DLD1 (cell line): ENCODE measurements around the gene IL24.
"Not testable (repeated sequence)": the region's sequence is repeated elsewhere in the genome, so short reads cannot be mapped to it uniquely, and the experiment has no call there.

Experiments used
- in situ Hi-C: cut with HindIII; loops from 2 replicates; pipeline ENCODE4 v1.10.0; 2017; ENCODE audit warnings: low sequenced_read_pairs

Gene IL24

DNA sequence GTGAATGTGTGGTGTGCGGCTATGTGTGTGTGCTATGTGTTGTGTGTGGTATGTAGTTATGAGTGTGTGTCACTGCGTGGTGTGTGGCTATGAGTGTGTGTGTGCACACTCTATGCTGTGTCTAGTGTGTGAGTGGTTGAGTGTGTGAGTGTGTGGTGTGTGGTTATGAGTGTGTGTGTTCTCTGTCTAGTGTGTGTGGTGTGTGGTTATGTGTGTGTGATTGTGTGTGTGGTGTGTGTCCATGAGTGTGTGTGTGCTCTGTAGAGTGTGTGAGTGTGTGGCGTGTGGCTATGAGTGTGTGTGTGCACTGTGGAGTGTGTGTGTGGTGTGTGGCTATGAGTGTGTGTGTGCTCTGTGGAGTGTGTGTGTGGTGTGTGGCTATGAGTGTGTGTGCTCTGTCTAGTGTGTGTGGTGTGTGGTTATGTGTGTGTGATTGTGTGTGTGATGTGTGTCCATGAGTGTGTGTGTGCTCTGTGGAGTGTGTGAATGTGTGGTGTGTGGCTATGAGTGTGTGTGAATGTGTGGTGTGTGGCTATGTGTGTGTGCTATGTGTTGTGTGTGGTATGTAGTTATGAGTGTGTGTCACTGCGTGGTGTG lies 26.8 kb downstream of the IL24 start:
- in situ Hi-C loops = not testable (repeated sequence)

DNA sequence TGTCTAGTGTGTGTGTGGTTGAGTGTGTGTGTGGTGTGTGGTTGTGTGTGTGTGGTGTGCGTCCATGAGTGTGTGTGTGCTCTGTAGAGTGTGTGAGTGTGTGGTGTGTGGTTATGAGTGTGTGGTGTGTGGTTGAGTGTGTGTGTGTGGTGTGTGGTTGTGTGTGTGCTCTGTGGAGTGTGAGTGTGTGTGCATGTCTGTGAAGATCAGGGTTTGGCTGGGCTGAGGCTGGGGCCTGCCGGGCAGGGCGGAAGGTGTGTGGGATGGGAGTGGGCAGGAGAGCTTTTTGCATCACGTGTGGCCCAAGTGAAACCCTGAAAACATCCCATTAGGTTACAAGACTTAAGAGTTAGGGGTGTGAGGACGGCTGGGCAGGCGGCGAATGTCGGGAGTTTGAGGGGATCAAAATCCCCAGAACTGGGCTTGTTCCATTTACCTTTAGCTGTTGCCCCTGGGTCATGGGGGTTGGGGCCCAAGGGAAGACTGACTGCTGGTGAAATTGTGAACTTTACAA lies 27.4 kb downstream of the IL24 start:
- in situ Hi-C loops = no loop called here

DNA sequence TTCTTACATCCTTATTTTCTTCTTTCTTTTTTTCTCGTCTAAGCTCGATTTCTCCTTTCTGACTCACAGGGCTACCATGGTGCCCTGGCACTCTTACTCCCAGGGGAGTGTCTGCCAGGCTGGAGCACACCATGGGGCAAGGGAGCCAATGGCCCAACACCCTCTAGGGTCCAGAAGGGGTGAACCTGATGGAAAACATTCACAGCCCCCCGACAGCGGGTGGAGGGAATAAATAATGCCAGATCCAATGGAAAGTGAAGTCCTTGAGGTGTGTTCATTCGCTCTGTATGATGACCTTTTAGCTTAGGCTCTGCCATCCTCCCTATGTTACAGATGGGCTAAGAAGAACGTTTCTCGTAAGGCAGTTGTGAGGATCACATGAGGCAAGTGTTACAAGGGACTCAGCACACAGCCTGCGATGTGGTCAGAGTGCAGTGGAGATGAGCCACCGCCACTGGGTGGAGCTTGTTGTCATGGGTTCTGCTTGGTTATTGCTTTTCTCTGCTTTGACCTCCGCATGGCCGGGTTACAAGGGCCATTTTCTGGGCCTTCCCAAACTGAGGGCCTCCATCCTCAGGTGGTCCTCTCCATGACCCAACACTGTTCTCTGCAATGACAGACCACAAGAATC lies 28.0 kb downstream of the IL24 start:
- in situ Hi-C loops = no loop called here

DNA sequence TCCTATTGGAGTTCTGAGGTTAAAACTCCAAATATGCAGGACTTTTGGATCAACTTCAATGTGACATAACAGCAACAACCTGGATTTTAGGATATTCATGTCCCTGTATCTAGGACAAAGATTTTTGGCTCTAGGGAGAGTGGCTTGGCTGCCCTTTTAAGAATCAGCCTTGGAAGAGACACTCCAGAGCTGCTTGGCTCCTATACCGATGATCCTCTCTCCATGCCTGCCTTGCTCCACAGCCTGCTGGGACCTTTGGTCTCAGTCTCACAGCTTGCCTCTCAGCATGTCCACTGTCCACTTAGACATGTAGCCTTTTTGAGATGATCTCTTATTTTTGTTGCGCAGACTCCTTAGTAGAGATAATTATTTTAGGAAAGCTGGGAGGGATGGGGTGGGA lies 29.0 kb downstream of the IL24 start:
- in situ Hi-C loops = no loop called here

DNA sequence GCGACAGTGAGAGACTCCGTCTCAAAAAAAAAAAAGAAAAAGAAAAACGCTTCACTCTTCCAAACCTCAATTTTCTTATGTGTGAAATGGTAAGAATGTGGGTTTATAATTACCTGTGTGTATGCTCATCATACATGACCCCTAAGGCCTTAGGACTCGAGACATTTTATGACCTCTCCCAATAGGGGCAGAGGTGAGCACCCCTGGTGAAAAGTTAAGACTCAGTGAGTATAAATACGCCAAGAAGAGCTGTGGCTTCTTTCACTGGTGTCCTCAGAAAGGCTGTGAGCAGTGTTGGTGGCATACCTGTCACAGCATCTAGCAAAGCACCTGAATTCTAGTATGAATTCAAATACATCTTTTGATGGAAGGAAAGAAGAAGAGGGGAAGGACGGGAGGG lies 32.3 kb downstream of the IL24 start:
- in situ Hi-C loops = no loop called here

DNA sequence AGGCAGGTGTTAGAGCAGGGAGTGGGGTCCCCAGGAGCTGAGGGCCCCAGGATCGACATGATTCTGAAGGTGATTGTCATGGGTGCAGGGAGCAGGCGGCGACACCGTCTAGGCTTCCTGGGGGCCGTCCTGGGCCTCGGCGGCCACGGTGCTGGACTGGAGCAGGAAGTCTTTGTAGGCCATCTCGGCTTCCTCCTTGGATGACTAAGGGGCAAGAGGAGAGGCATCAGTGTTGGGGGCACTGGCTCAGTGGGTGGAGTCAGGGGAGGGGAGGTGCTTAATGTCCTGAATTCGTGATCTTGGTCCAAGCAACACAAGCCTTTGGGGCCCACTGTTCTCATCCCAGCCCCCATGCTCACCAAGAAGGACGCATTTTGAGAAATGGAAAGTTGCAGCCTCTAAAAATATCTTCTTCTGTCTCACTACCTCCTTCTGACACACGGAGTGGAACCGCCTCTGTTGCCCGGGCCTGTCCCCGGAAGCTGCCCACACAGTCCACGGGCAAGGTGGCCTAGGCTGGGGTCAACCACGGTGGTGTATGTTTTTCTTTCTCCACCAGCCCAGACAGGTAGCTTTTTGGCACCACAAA lies 33.1 kb downstream of the IL24 start:
- in situ Hi-C loops = no loop called here

DNA sequence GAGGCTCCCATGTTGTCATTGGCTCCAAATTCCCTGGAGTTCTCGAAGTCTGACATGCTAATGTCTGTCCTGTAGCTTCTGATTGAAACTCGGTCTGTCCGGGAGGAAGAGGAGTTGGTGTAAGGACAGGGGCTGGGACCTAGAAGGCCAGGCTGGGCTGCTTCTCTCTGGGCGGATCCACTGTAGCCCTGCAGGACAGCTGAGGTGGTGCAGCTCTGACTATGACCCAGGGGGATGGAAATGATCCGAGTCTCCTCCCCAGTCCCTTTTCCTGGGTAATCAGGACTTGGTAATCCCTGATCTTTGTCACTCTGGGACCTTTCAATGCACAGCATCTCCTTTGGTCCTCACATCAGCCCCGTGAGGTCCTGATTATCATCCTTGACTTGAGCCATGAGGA lies 34.5 kb downstream of the IL24 start:
- in situ Hi-C loops = no loop called here

DNA sequence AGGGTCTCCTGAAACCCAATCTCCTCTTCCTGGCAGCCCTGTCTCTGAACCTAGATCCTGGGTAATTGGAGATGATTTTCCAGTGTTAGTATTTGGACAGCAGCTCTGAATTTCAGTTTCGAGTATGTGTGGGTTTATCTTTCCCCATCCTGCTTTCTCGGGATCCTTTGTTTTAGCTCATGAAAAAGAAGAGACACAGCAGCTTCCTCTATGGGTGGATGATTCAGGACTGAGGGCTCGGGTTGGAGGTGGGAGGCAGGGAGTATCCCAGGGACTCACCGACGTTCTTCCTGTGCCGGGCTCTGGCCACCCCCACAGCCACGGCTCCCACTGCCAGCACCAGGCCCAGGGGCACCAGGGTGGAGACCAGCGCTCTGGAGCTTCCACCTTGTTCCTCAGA lies 34.9 kb downstream of the IL24 start:
- in situ Hi-C loops = no loop called here

DNA sequence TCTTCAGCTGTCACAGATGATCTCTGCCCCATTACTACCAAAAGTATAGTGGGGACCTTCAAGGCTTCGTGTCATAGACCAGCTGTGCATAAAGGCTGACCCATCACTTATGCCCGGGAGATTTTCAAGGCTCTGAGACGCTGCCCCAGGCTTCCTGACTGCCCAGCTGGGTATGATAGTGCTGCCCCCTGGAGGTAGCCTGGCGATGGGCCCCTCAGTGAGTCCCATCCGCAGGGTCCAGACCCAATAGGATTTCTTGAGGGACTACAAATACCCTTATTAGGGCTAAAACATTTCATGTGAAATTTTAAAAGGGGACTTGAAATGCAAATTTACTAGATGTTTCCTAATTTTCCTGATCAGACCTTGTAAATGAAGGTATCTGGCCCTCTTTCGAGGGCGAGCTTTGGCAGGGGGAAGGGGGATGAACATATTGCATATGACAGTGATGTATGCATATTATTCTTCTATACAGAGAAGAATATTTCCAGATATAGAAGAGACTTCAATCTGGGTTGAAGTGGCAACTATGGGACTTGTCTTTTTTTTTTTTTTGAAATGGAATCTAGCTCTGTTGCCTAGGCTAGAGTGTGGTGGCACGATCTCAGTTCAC lies 36.2 kb downstream of the IL24 start:
- in situ Hi-C loops = no loop called here

DNA sequence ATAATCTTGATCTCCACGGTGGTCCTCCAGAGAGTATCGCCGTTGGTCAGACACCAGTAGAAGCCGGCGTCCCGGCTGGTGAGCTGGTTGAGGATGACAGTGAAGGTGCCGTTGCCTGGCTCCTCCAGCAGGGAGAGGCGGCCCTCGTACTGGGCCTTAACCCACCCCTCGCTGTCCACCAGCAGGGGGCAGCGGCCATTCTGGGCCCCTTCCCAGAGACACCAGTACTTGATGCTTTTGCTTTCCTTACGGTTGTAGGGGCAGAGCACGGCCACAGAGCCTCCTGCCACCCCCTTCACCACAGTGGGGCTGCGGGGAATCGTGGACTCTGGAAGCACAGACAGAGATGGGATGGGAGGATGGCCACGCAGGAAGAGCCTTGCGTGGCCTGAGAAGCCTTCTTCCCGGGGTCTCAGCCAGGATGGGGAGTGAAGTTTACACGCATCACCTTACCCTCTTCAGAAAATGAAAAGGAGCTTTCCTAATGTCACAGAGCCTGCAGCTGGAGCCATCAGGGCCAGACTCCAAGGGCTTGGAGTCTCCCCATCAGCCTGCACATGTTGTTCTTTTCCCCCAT lies 38.3 kb downstream of the IL24 start:
- in situ Hi-C loops = no loop called here

DNA sequence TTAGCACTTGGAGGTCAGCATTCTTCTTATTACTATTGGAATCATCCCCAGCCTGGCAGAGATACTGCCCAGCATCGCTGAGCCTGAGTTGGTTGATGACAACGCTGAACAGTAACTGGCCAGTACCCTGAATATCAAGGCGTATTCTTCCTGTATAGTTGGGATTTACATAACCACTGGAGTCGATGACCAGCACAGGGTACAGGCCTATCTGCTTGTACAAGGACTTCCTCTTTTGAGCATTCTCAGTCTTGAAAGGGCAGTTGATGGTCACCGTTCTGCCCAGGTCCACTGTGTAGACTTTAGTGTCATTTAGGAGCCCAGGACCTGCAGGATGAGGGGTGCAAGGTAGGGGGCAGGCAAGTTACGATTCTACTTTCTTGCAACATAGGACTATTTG lies 40.2 kb downstream of the IL24 start:
- in situ Hi-C loops = no loop called here

DNA sequence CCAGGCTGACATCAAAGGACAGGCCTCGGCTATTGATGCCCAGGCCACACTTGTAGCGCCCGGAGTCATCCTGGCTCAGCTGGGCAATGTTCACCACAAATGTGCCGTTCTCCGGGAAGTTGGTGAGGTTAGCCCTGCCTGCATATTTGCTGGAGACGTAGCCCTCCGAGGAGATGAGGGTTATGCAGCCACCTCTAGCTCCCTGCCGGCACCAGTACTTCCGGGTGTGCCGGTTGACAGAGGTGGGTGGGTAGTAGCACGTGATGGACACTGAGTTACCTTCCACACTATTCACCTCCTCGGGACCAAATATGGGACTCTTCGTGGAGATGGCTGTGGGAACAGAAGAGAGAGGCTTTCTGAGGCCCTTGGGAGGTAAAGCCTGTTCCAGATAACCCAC lies 41.9 kb downstream of the IL24 start:
- in situ Hi-C loops = no loop called here

DNA sequence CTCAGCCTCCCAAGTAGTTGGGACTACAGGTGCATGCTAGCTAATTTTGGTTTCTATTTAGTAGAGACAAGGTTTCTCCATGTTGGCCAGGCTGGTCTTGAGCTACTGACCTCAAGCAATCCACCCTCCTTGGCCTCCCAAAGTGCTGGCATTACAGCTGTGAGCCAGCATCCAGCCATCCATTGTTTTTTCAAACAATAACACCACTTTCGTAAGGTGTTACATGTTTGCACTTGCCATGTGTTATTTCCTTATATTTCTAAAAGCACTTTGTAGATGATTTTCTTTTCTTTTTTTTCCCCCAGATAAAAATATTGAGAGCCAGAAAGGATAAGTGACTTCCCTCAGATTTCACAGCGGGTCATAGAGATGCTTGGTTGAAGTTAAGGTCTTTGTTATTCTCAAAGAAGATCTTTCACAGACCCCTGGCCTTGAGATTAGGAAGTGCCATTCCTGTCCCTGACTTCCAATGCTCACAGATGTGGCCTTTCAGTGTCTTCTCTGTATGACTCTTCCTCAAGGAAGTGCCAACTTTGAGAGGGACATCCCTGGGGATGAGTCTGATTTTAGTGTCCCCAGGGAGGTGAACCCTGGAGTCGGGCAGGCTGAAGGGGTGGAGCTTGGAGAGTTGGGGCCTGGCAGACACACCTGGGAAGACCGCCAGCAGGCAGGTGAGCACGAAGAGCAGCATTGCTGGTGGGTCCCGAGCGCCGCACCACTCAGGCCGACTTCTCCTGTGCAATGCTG lies 42.8 kb downstream of the IL24 start:
- in situ Hi-C loops = no loop called here

DNA sequence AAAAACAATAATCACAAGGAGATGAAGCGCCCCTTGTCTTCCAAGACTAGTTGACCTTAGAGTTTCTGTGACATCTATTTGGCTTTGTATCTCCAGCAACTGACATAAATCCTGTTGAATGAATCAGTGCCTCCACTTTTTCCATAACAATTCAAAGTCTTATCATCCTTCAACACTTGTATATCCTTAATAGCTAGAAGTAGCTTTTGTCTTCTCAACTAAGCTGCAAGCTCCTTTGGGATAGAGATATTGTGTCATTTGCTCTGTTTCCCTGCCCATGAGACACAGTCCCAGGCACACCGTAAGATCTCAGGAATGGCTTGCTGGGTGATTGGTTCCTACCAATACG lies 43.3 kb downstream of the IL24 start:
- in situ Hi-C loops = no loop called here

DNA sequence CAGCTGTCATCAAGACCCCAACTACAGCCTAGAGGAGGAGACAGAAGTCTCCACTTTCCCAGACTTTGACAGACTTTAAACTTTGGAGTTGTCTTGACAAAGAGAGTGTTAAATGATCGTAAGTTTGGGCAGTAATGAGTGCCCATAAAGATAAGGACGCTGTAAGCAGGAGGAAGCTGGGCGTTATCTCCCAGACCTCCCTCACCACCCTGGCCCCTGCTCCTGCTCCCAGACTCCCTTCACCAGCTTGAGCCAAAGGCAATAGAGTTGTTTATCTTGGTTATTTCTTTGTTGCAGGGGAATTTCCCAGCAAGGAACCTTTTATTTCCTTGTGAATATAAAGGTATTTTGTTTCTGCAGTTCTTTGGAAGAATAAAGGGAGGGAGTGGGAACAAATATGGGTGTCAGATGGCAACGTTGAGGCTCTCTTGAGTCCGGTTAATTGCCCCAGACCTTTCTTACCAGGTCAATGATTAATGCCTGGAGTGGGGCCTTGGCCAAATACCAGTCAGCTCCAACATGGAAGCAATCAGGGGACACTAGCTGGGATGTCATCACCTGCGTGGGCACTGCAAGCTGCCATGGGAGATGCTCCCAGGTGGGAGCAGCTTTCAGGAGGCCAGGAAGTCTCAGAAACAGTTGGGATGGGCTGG lies 44.6 kb downstream of the IL24 start:
- in situ Hi-C loops = no loop called here

DNA sequence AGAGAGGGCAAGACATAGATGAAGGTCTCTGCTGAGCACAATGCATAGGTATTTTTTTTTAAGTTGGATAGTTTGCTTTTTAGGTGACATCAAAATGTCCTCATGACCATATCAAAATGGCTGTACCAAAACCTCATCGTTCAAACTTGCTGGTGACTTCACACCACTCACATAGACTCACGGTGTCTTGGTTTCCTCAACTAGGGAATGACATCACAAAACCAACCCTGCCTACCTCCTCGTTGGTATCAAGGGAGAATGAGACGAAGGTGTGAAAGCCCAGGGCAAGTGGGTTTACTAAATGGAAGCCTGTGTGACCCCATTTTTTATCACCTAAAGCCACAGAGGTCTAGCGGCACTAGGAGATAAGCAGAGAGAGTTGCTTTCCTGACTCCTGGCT lies 47.5 kb downstream of the IL24 start:
- in situ Hi-C loops = no loop called here

DNA sequence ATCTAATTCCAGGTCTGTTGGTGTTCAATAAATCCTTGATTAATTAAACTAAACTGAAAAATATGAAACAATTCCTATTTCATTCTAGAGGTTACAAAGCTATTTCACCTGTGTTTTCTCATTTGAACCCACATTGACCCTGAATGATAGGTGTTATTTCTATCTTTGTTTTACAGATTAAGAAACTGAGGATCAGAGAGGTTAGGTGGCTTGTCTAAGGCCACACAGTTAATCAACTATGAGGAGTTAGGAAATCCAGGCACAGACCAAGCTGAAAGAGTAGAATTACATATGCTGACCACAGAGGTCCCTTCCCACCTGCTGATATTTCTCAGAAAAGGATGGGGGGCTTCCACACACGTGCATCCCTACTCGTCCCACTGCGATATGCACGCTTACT lies 48.5 kb downstream of the IL24 start:
- in situ Hi-C loops = no loop called here

DNA sequence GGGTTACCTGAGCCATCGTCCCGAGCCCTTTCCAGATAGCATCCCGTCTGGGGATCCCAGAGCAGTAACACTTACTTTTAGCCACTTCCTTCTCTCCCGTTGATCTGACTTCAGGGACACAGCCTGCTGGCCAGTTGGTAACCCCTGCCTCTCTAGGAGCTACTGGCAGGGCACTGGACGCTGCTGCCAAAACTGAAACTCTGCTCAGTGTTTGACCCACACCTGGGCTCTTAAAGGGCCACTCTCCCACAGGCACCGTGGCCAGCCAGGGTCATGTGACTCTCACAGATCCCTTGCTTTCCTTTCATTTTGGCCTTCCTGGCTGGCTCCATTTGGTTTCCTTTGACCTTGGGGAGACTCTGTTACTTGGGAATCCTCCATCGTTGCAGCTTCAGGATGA lies 49.0 kb downstream of the IL24 start, which contains the start of gene PIGR:
Gene PIGR (minus strand): TSS at position 206 of the 400 bp plus-strand sequence. CDS start 5,935 bp downstream, outside the sequence.
- in situ Hi-C loops = no loop called here

DNA sequence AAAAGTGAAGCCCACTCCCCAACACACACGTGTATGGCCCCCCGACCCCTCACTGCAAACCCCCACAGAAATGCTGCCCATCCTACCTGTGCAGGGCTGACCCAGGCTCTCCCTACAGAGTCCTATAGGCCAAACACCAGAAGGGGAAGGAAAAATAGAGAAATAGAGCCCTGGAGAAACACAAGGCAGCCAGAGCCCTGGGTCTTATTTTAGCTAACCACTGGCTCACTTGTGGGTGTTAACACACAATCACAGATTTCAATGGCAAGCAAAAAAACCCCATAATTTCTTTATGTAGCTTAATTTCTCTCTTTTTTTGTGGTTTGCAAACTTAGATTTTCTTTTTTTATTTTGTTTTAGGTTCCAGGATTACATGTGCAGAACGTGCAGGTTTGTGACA lies 50.0 kb downstream of the IL24 start:
- in situ Hi-C loops = no loop called here

DNA sequence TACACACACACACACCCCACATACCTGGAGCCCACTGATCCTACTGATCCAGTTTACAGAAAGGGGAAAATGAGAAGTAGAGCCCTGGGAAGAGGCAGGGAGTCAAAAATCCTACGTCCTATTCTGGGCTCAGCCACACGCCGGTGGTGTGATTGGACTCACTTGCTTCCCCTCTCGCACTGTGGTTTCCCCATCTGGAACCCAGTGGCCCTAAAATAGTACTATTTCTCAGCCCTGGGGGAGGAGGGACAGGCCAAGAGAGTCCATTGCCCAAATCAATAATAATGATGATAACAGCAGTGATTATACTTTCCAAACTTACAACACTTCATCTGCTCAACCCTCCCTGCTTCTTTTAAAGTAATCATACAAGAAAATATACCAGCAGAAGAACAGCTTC lies 52.0 kb downstream of the IL24 start:
- in situ Hi-C loops = no loop called here

DNA sequence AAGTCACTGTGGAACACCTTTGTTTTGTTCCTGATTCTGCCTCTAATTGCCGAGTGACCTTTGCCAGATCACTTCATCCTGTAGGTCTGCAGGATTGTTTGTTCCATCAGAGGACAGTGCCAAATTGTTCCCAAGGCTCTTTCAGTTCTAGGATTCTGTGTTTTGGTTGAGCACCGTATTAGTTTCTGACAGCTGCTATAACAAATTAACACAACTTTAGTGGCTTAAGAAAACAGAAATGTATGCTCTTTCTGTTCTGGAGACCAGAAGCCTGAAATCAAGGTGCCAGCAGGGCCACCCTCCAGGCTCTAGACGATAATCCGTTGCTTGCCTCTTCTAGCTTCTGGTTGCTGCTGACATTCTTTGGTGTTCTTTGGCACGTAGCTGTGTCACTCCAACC lies 52.4 kb downstream of the IL24 start:
- in situ Hi-C loops = no loop called here
